Activated naive CD4-positive, alpha-beta T cell treated with anti-CD3 and anti-CD28 coated beads, Interleukin-2, amount 50 U/mL, for 16 hours (primary cell): ENCODE data around the gene SCP2.
A peak's percentile ranks its signal among the peaks of the same experiment; 100 is the strongest.
"Not testable (repeated sequence)": the region's sequence is repeated elsewhere in the genome, so short reads cannot be mapped to it uniquely, and the experiment has no call there.

Experiments used
- DNase-seq: peaks from one replicate; pipeline ENCODE4 v3.0.0-alpha.2; 2020

Gene SCP2

GRCh38 chr1:52976183-52977035 is 49.3 kb downstream of the SCP2 start:
- no peak for DNase-seq

- no peak for DNase-seq
Measured at GRCh38 chr1:52978045-52978444, 51.0 kb downstream of the SCP2 start.

- not testable (repeated sequence) for DNase-seq
Measured at GRCh38 chr1:52992733-52993132, 65.7 kb downstream of the SCP2 start.

- DNase-seq, result no peak
Measured at GRCh38 chr1:52994656-52995055, 67.6 kb downstream of the SCP2 start.

- DNase-seq, result no peak
Measured at GRCh38 chr1:52996653-52997052, 69.6 kb downstream of the SCP2 start.

GRCh38 chr1:53001128-53001527 is 74.1 kb downstream of the SCP2 start:
- DNase-seq, result no peak

GRCh38 chr1:53006612-53007011 is 79.5 kb downstream of the SCP2 start:
- DNase-seq, result not testable (repeated sequence)

- not testable (repeated sequence) for DNase-seq
Measured at GRCh38 chr1:53010247-53010646, 83.2 kb downstream of the SCP2 start.

- DNase-seq, result no peak
Measured at GRCh38 chr1:53011175-53011574, 84.1 kb downstream of the SCP2 start.

- DNase-seq, result peak; percentile 72
Measured at GRCh38 chr1:53014791-53015507, 87.9 kb downstream of the SCP2 start.

GRCh38 chr1:53015508-53015860 is 88.4 kb downstream of the SCP2 start:
- no peak for DNase-seq

GRCh38 chr1:53016705-53017104 is 89.6 kb downstream of the SCP2 start:
- no peak for DNase-seq

GRCh38 chr1:53020588-53020987 is 93.5 kb downstream of the SCP2 start:
- no peak for DNase-seq

- no peak for DNase-seq
Measured at GRCh38 chr1:53022179-53022578, 95.1 kb downstream of the SCP2 start.

GRCh38 chr1:53023546-53023945 is 96.5 kb downstream of the SCP2 start:
- no peak for DNase-seq

- peak; percentile 11 for DNase-seq
Measured at GRCh38 chr1:53024117-53024516, 97.0 kb downstream of the SCP2 start.

GRCh38 chr1:53025034-53025768 is 98.1 kb downstream of the SCP2 start:
- DNase-seq, result no peak

- no peak for DNase-seq
Measured at GRCh38 chr1:53025769-53026112, 98.7 kb downstream of the SCP2 start.

- DNase-seq, result no peak
Measured at GRCh38 chr1:53026254-53026653, 99.2 kb downstream of the SCP2 start.

- no peak for DNase-seq
Measured at GRCh38 chr1:53031732-53032131, 104.7 kb downstream of the SCP2 start.

GRCh38 chr1:53037159-53037558 is 110.1 kb downstream of the SCP2 start:
- no peak for DNase-seq

- DNase-seq, result no peak
Measured at GRCh38 chr1:53038566-53038965, 111.5 kb downstream of the SCP2 start.

- DNase-seq, result no peak
Measured at GRCh38 chr1:53043271-53043670, 116.2 kb downstream of the SCP2 start.

GRCh38 chr1:53044926-53045325 is 117.8 kb downstream of the SCP2 start:
- DNase-seq, result no peak
